NCI-H128 (cell line): ENCODE measurements around the gene YPEL4.

Experiments
- DNase-seq: peaks from one replicate; lab custom pipeline; 2025; ENCODE audit not compliant: unreplicated experiment; lab: John Stamatoyannopoulos, UW

The YPEL4 gene

DNA sequence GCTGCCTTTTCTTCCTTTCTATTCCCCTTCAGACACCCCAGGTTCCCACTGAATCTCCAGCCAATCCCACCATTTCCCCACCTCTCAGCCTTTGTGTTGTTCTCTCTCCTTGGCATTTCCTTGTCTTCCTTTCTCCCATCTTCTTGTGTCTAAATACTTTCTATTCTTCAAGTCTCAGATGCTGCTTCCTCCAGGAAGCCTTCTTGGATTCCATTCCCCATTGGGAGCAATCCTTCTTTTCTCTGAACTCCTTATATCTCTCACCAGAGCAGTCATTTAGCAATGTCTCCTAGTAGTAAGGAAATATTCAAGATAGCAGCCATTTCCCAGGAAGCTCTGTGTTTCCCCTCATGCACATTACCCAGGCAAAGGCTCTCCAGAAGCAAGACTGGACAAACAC, 15.4 kb downstream of the YPEL4 start:
- no peak for DNase-seq

DNA sequence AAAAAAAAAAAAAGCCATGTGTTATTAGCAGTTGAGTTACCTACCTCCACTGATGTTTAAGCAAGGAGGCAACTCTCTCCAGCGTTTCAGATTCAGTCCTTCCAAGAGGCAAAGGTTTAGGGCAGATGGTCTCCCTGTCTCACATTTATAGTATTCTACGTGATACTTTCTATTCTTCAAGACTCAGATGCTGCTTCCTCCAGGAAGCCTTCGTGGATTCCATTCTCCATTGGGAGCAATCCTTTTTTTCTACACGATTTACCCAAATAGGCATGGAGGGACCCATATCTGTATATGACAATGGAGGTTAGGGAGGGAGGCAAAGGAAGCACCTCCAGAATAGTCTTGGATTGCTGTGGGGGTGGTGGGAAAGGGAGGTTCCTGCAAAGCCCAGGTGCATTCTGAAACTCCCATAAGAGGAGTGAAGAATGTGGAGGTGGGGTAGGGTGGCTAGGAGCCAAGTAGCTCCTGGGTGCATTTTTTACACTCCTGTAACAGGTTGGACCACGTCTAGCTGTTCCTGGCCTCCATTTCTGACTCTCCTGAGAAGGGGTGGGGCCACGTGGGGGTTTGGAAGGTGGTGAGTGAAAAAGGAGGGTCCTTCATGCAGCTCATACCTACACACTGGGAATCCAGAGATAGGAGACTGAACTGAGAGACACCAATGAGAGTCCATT, 16.2 kb downstream of the YPEL4 start:
- DNase-seq, result no peak

DNA sequence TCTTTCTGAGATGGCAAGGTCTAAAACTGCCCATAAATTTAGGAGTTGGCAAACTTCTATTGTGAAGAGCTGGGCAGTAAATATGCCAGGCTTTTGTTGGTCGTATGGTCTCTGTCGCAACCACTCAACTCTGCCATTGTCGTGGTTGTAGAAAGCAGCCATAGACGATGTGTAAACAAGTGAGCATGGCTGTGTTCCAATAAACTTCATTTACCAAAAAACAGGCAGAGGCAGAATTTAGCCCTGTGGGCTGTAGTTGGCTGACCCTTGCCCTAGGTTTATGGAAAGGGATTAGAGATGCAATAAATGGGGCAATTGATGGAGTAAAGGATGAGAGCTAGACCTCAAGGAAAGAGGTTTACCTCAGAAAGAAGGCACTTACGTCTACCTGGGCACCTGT, 17.6 kb downstream of the YPEL4 start:
- DNase-seq, result no peak

DNA sequence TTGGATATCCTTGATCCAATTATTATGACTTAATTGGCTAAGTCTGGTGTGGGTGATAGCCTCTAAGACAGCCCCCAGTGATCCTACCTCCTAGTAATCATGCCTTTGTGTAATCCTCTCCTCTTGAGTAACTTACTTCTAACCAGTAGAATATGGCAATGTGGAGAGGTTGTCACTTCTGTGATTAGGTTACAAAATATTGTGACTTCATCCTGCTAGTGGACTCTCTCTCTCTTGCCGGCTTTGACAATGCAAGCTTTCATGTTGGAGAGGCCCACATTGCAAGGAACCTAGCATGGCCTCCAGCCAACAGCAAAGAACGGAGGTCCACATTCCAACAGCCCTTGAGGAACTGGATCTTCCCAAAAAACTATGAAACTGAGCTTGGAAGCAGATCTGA, 19.5 kb downstream of the YPEL4 start:
- no peak for DNase-seq

DNA sequence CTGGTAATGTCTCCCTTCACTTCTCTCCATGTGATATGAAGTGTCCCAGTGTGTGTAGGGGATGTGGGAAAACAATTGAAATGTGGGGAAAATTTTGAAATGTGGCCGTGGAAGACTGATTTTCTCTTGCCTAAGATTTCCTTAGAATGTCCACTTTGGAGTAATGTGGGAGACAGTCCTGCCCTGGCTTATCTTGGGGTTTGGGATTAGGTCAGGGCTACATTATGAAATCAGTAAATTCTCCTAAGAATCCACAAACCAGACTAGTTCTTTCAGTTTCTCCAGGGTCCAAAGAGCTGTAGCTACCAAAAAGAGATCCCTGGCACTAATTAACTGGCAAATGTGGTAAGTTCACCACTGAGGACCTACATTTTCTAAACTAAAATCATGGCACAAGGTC, 22.8 kb downstream of the YPEL4 start:
- no peak for DNase-seq

DNA sequence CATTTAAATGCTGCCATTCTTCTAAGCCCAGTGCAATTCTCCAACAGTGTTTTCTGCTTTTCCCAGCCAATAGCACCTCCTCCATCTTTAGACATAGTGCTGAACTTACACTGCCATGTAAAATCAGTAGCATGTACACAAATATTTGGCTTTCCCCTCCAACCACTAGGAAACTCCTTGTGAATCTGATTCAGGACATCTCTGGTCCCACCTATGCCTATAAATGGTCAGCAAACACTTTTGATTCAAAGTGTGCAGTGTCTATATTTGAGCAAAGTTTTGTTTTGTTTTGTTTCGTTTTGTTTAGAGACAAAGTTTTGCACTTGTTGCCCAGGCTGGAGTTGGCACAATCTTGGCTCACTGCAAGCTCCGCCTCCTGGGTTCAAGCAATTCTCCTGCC, 24.8 kb downstream of the YPEL4 start:
- DNase-seq, result no peak

DNA sequence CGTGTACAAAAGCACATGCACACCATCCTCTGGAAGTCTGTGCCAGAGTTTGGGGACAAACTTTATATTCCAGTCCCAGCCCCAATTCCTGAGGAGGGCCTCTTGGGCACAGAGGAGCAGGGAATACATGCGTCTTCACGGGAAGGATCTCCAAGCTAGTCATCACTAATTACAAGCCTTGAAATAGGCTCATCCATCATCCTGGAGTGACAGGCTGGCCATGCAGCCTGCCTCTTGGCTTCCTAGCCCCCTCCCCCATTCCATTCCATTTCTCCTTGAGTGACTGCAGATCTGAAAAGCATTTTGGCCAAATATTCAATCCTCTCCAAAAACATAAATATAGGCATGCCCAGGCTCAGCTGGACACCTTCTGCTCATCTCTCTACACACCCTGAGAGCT, 27.4 kb downstream of the YPEL4 start:
- no peak for DNase-seq

DNA sequence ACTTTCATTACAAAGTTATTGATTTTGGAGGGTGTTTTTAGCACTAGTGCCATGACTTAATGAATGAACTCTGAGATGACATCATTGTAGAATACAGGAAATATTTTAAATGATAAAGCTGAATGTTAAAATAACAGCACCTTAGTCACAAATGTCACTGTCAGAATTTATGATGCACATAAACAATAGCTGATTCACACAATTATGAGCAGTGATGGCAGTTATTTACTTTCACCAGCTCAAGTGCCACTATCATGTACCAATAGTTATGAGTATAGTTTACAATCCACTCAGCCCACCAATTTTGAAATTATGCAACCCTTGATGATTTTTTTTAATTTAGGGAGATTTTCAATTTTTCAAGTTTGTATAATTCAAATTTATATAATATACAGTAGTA, 29.2 kb downstream of the YPEL4 start:
- no peak for DNase-seq

DNA sequence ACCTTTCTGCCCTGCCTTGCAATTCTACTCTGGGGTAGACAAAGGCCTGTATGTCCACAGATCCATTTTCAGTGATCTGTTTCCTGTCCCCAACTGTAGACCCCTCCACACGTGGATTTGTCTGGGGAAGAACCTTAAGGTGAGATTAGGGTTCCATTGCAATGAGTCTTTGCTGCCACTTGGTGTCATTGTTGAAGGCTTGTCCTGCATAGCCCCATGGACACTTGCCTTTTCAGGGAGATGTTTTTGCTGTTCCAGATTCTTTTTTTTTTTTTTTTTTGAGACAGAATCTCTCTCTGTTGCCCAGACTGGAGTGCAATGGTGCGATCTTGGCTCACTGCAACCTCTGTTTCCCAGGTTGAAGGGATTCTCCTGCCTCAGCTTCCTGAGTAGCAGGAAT, 30.4 kb downstream of the YPEL4 start:
- DNase-seq, result no peak

DNA sequence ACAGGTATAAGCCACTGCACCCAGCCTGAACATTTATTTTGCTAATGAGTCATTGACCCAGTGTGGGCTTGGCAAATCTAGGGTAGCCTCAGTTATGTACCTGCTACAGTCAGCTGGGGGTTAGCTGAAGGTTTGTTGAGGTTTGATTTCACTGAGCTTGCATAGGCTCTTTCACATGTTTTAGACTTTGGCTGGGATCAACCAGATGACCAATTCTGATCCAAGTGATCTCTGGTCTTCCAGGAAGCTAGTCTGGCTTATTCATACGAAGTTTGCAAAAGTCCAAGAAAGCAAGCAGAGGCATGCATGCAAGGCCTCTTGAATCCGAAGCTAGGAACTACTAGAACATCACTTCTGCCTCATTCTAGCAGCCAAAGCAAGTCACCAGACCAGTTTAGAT, 31.3 kb downstream of the YPEL4 start:
- DNase-seq, result no peak

DNA sequence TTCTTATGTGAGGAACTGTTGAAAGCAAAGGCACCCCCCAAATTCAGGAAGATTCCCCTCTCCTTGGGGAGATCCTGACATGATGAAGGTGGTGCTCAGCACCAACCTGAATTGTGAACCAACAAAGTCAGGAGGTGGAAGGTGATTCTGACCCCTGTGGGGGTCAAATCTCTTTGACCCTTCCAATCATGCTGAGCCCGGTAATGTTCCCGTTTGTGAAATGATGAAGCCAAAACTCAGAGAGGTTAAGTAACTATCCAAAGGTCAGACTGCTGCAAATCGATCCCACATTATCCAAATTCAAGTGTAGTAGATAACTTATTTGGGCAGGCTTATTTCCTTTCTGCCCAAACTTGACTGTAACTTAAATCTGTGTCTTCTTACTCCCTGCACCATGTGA, 33.1 kb downstream of the YPEL4 start:
- no peak for DNase-seq

DNA sequence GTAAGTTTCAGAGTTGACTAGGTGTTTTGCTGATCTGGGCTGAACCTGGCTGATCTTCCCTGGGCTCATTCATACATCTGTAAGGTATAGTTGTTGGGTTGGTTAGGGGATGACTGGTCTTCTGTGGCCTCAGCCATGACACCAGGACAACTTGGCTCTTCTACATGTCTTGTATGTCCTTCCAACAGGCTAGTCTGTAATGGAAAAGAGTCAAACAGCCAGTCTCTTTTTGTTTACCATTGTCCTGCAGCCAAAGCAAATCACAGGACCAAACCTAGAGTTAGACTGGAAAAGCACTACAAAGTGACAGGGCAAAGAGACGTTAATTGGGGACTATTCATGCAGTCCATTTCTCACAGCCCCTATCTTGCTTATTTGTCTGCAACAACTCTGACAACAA, 34.4 kb downstream of the YPEL4 start:
- no peak for DNase-seq

DNA sequence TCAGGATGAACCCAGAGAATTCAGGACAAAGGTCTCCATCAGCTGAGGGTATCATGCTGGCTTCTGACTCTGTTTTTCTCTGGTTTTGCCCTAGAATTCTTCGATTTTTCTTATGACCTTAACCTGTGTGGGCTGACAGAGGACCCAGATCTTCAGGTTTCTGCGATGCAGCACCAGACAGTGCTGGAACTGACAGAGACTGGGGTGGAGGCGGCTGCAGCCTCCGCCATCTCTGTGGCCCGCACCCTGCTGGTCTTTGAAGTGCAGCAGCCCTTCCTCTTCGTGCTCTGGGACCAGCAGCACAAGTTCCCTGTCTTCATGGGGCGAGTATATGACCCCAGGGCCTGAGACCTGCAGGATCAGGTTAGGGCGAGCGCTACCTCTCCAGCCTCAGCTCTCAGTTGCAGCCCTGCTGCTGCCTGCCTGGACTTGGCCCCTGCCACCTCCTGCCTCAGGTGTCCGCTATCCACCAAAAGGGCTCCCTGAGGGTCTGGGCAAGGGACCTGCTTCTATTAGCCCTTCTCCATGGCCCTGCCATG, 35.4 kb downstream of the YPEL4 start:
- no peak for DNase-seq

DNA sequence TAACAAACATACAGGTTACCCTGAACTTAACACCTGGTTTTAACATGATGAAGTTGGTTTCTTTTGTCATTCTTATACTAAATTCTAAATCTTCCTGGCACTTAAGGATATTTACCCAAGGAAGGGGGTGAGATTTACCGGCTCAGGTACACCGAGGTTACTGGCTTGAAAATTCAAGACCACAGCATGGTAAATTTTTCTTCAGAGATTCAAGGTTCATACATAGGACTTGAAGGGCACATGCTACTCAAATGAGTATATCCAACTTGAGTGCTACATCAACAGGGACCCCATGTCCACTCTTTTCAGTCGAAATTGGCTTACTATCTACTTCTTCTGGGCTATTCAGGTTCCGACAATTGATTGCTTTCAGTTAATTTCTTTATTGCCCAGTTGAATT, 39.5 kb downstream of the YPEL4 start:
- DNase-seq, result no peak

DNA sequence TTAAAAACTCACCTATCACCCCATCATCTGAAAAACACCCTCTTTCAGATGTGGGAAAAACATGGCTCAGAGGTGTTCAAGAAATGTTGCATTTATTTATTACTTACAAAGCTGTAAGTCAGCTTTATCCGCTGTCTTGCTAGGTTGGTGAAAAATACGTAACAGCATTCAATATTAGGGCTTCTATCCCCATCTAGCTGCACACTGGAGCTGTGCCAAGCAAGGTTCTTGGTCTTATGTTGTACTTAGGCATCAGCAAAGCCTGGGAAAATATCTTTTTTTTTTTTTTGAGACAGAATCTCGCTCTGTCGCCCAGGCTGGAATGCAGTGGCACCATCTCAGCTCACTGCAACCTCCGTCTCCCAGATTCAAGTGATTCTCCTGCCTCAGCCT, 44.7 kb downstream of the YPEL4 start:
- no peak for DNase-seq

DNA sequence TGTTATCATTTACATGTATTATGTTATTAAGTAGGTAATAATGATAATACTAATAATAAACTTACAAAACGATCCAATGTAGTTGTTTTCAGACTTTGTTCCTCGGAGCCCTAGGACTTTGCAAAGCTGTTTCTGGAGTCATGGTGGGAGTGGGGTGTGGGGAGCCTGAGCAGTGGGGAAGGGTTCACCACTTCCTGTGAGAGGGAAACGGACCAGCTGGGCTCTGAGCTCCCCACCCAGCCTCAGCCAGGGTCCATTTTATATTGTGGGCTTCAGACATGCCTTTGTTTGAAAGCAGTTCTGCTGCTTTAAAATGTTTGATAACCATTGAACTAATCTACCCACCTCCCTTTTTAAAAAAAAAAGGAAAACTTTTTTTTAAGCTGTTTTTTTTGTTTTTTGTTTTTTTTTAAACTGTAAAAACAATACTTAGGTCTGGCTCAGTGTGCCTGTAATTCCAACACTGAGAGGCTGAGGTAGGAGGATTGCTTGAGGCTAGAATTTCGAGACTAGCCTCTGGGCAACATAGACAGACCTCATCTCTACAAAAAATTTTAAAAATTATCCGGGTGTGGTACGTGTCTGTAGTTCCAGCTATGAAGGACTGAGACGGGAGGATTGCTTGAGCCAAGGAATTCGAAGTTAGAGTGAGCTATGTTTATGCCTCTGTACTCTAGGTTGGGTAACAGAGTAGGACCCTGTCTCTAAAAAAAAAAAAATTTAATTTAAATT, 45.2 kb downstream of the YPEL4 start:
- DNase-seq, result no peak

DNA sequence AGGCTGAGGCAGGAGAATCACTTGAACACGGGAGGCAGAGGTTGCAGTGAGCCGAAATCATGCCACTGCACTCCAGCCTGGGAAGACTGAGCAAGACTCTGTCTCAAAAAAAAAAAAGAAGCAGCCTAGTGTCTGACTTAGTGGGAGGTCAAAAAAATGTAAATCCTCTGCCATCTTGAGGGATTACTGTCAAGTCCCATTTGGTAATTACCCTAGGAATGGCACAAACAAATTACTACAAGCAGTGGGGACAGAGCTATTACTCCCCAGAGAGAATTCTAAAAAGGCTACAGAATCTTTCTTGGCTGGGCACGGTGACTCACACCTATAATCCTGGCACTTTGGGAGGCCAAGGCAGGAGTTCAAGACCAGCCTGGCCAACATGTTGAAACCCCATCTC, 48.4 kb downstream of the YPEL4 start:
- no peak for DNase-seq

DNA sequence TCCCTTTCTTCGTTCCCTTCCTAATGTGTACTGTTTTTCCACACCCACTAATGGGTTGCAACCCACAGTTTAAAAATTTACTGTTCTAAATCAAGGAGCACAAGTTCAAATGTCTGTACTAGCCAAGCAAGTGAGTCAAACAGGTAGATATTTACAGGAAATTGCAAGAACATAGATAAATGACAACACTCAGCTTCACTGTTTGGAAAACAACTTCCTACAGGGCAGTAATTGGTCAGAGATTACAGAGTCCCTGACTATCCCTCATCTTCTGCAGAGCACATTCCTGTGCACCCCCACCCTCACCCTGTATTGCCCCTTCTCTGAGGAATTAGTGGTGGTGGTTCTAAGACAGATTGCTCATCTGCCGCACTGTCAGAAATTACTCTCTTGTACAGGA, 50.3 kb downstream of the YPEL4 start:
- DNase-seq, result no peak

DNA sequence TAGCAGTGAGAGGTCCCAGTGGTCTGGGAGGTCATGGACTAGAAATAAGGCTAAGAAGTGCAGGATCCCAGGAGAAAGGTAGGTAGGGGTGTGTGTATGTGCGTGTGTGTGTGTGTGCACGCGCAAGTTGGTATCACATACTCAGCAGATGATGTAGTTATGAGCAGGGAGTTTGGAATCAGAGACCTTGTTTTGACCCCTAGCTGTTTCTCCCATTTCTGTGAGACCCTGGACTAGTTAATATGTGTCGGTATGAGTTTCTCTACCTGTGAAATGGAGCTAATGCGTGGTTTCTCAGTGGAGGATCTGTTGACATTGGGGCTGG, 50.9 kb downstream of the YPEL4 start:
- no peak for DNase-seq

DNA sequence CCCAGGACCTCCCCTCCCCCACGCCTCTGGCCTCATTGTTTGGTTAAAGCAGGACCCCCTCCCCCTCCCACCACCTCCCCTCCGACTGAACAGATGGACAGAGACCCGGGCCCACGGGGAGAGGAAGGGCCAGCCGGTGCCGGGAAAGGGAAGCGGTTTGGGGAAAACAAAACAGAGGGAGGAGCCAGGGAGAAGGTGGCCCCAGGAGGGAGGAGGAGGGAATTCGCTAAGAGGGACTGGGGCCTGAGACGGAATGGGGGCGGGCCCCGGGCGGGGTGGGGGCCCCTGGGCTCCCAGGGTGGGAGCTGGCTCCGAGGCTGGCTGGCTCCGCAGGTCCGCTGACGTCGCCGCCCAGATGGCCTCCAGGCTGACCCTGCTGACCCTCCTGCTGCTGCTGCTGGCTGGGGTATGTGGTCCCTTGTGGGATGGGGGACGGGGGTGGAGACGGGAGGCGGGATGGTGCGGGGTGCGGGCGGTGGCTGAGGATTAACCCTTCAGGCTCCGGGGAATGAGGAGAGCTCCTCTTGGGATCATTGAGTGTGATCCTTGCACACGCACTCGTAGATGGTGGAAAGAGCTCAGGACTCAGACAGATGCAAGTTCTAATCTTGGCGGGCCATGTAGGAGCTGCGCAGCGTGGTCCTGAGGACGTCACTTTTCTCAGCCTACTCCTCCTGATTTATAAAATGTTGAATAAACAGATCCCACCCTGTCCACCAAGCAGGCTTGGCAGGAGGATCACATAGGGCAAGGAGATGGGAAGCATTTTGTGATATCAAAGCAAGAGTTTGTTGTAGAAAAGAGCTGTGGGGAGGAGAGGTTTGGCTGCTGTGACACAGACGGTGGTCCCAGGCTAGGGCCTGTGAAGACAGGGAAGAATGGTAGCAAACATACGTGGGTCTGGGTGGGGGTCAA, 51.5 kb downstream of the YPEL4 start:
- no peak for DNase-seq

DNA sequence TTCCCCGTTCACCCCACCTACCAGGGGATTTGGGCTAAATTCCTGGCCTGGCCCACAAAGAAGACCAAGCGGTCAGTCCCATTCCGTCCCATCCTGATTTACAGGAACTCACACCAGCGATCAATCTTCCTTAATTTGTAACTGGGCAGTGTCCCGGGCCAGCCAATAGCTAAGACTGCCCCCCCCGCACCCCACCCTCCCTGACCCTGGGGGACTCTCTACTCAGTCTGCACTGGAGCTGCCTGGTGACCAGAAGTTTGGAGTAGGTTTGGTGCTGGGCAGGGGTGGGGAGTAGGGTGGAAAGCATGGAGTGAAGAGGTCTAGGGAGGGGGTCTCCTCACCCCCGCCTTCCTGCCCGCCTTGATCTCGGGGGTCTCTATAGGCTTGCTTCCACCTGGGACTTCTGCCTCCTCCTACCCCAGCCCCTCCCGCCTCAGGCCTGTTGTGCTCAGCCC, 52.2 kb downstream of the YPEL4 start, which contains the start of gene SERPING1:
SERPING1 (plus strand) TSS at position 225 of the 455 bp plus-strand sequence. CDS start 586 bp downstream, outside the sequence.
- no peak for DNase-seq
